Measurements from ENCODE around the gene MRTFB. TPM values are rescaled to one million over a fixed set of nuclear protein-coding genes. Genes with fewer than 3 reads are reported as not detected.
A peak's percentile ranks its signal among the peaks of the same experiment; 100 is the strongest.

Gene MRTFB
- total and polyA plus RNA-seq, 2 donors (not counting 3 experiments of a cell fraction or from before 2014, with no cell fraction given), result 19.6 to 49.5 TPM

DNA sequence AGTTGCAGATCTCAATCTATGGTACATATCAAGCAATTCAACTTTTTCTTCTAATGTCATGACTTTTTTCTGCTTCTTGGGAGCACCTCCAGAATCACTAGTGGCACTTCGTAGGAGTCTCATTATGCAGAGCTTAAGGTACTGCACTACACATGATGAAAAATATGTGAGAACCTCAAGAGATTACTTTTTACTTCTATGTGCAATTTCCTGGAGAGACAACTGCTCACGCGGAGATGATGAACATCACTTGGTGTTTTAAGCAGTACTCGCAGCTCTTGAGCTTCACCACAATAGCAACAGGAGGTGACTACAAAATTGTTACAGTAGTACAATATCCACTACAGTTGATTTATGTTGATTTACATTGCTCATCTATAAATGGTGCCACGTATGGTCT, 79.7 kb downstream of the MRTFB start:
- TF ChIP-seq MYC (IDR thresholded peaks at IDR 0.05; ENCODE audit: low read depth, low read length) (no peak), GATA2 (IDR thresholded peaks at IDR 0.05; ENCODE audit: insufficient read depth, insufficient read length, low read depth, low read length) (peak; percentile 12)
- Histone ChIP-seq H4K20me1 (replicated peaks; ENCODE audit: control insufficient read depth, extremely low read depth, insufficient read depth, low read length) (no peaks in the 10 kb centered on the region), H3K9me1 (replicated peaks; ENCODE audit: control insufficient read depth, extremely low read depth, insufficient read depth, low read length) (no peaks in the 10 kb centered on the region), H3K4me3 (replicated peaks in 1 of 3; ENCODE audit: insufficient read depth in 1 of 3, low read depth in 1 of 3, low read length in 3 of 3) (no peak overlapping the region), H3K27ac (ENCODE audit: insufficient read depth, low read depth, low read length) (no peak overlapping the region), H3K9ac (replicated peaks; ENCODE audit: extremely low read depth, insufficient read depth, low read length) (no peak overlapping the region), H3K27me3 (ENCODE audit: control insufficient read depth in 2 of 2, insufficient read depth in 2 of 2, low read length in 2 of 2) (no peaks in the 10 kb centered on the region), H2AFZ (ENCODE audit: low read depth, low read length) (no peak overlapping the region), H3K36me3 (ENCODE audit: control insufficient read depth in 2 of 2, extremely low read depth in 1 of 2, insufficient read depth in 2 of 2, low read length in 2 of 2) (peaks cover 0 to under 1% of the 10 kb centered on the region in 2 experiments), H3K4me2 (ENCODE audit: insufficient read depth, low read length) (no peak overlapping the region), H3K79me2 (ENCODE audit: control insufficient read depth, insufficient read depth, low read length) (no peaks in the 10 kb centered on the region), H3K9me3 (replicated peaks; ENCODE audit: control insufficient read depth, insufficient read depth, low read length) (no peaks in the 10 kb centered on the region), H3K4me1 (ENCODE audit: control insufficient read depth, extremely low read depth, insufficient read depth, low read length) (peaks cover 8% of the 10 kb centered on the region)
- CTCF ChIA-PET, result interaction anchor here (1.6 kb wide), 1 partner anchor 35 kb away, joined by 5 read pairs; no protein-coding TSS in a partner anchor
- no TSS peak for BruUV-seq (replicated peaks)
- FAIRE-seq (no peak), DNase-seq (ENCODE audit: low read depth, low spot score) (no peak)
- POLR2A ChIA-PET, result no interaction called here
- intact Hi-C loops (cut with micrococcal nuclease) (no loop called here), dilution Hi-C loops (cut with MboI; ENCODE audit: extremely low pct_ligation_motif_present, low sequenced_read_pairs) (no loop called here)

DNA sequence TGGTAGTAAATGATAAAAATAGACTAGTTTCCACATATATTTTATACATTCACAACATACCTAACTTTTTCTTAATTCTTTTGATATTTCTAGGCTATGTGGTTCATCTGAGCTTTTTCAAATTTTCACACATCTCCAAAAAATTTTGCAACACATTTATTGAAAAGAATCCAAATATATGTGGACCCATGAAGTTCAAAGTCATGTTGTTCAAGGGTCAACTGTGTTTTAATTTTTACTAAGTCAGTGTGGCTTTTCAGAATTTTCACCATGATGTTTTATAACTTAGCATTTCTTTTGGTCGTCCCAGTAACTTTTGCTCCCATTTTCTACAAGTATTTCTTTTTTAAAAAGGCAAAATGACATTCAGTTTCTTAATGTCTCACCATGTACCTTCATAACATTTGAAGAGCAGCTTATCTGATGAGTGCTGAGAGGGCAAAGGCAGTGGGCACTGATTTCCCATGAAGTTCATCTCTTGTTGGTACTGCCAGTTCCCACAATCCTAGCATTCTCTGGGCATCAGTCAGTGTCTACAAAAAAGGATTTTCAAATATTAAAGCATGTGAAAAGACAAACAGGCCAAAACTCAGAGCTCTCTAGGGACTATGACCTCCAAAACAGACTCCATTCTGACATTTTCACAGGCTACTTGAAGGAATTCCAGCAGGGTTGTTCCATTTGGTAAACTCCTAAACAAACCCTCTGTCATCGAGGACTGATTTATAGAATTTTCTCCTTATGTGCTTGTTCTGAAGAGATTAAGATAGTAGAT, 80.3 kb downstream of the MRTFB start:
- POLR2A ChIA-PET, result no interaction called here
- BruUV-seq (replicated peaks), result no TSS peak
- CTCF ChIA-PET, result interaction anchor here (1.6 kb wide), 1 partner anchor 35 kb away, joined by 5 read pairs; no protein-coding TSS in a partner anchor
- Histone ChIP-seq H3K9ac (replicated peaks; ENCODE audit: extremely low read depth, insufficient read depth, low read length) (no peak overlapping the region), H3K36me3 (ENCODE audit: control insufficient read depth in 2 of 2, extremely low read depth in 1 of 2, insufficient read depth in 2 of 2, low read length in 2 of 2) (no peaks in the 10 kb centered on the region), H3K4me3 (replicated peaks in 1 of 3; ENCODE audit: insufficient read depth in 1 of 3, low read depth in 1 of 3, low read length in 3 of 3) (no peak overlapping the region), H3K79me2 (ENCODE audit: control insufficient read depth, insufficient read depth, low read length) (no peaks in the 10 kb centered on the region), H2AFZ (ENCODE audit: low read depth, low read length) (no peak overlapping the region), H3K27me3 (ENCODE audit: control insufficient read depth in 2 of 2, insufficient read depth in 2 of 2, low read length in 2 of 2) (no peaks in the 10 kb centered on the region), H4K20me1 (replicated peaks; ENCODE audit: control insufficient read depth, extremely low read depth, insufficient read depth, low read length) (no peaks in the 10 kb centered on the region), H3K9me1 (replicated peaks; ENCODE audit: control insufficient read depth, extremely low read depth, insufficient read depth, low read length) (no peaks in the 10 kb centered on the region), H3K27ac (ENCODE audit: insufficient read depth, low read depth, low read length) (no peak overlapping the region), H3K9me3 (replicated peaks; ENCODE audit: control insufficient read depth, insufficient read depth, low read length) (no peaks in the 10 kb centered on the region), H3K4me1 (ENCODE audit: control insufficient read depth, extremely low read depth, insufficient read depth, low read length) (peaks cover 10% of the 10 kb centered on the region), H3K4me2 (ENCODE audit: insufficient read depth, low read length) (no peak overlapping the region)
- intact Hi-C loops (cut with micrococcal nuclease), result no loop called here
- TF ChIP-seq FOS (IDR thresholded peaks at IDR 0.05; ENCODE audit: borderline replicate concordance, insufficient read depth, low read length) (no peak), MYC (IDR thresholded peaks at IDR 0.05; ENCODE audit: low read depth, low read length) (no peak), POLR2AphosphoS5 (IDR thresholded peaks at IDR 0.05; ENCODE audit: insufficient read depth, low read depth, low read length) (no peak), GATA2 (IDR thresholded peaks at IDR 0.05; ENCODE audit: insufficient read depth, insufficient read length, low read depth, low read length) (no peak), JUN (IDR thresholded peaks at IDR 0.05; ENCODE audit: borderline replicate concordance, insufficient read depth, insufficient read length, low read depth) (no peak), POLR2A (IDR thresholded peaks at IDR 0.05; ENCODE audit: low read depth, low read length) (no peak)
- TF ChIP-seq, protein P1, sequence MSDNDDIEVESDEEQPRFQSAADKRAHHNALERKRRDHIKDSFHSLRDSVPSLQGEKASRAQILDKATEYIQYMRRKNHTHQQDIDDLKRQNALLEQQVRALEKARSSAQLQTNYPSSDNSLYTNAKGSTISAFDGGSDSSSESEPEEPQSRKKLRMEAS (IDR thresholded peaks at IDR 0.05; ENCODE audit: insufficient read depth, insufficient read length), result no peak
- no peak for DNase-seq (ENCODE audit: low read depth, low spot score)
- dilution Hi-C loops (cut with MboI; ENCODE audit: extremely low pct_ligation_motif_present, low sequenced_read_pairs), result no loop called here
- no peak for FAIRE-seq

Data from endothelial cell of umbilical vein (primary cell).